Measurements from ENCODE around the gene TOGARAM1. TPM values are rescaled to one million over a fixed set of nuclear protein-coding genes. Genes with fewer than 3 reads are reported as not detected.

TOGARAM1 gene
- total and polyA plus RNA-seq, 2 donors (not counting 3 experiments of a cell fraction or from before 2014, with no cell fraction given): 4.2 to 13.8 TPM

- Histone ChIP-seq H3K27me3 (ENCODE audit: control insufficient read depth in 2 of 2, insufficient read depth in 2 of 2, low read length in 2 of 2) (peaks cover 14 to 15% of the 10 kb centered on the region in 2 experiments), H3K27ac (ENCODE audit: insufficient read depth, low read depth, low read length) (no peak overlapping the region), H3K36me3 (ENCODE audit: control insufficient read depth in 2 of 2, extremely low read depth in 1 of 2, insufficient read depth in 2 of 2, low read length in 2 of 2) (no peaks in the 10 kb centered on the region), H3K4me1 (ENCODE audit: control insufficient read depth, extremely low read depth, insufficient read depth, low read length) (no peaks in the 10 kb centered on the region), H4K20me1 (replicated peaks; ENCODE audit: control insufficient read depth, extremely low read depth, insufficient read depth, low read length) (no peaks in the 10 kb centered on the region), H3K4me3 (replicated peaks in 1 of 3; ENCODE audit: insufficient read depth in 1 of 3, low read depth in 1 of 3, low read length in 3 of 3) (no peak overlapping the region), H2AFZ (ENCODE audit: low read depth, low read length) (no peak overlapping the region), H3K9me1 (replicated peaks; ENCODE audit: control insufficient read depth, extremely low read depth, insufficient read depth, low read length) (no peaks in the 10 kb centered on the region), H3K4me2 (ENCODE audit: insufficient read depth, low read length) (no peak overlapping the region), H3K9ac (replicated peaks; ENCODE audit: extremely low read depth, insufficient read depth, low read length) (no peak overlapping the region), H3K9me3 (replicated peaks; ENCODE audit: control insufficient read depth, insufficient read depth, low read length) (no peaks in the 10 kb centered on the region), H3K79me2 (ENCODE audit: control insufficient read depth, insufficient read depth, low read length) (no peaks in the 10 kb centered on the region)
- intact Hi-C loops (cut with micrococcal nuclease) (loop anchor here (5.0 kb wide), 2 partner anchors 47 to 337 kb away; partner anchors contain the start of genes KLHL28, MIS18BP1 and TOGARAM1), dilution Hi-C loops (cut with MboI; ENCODE audit: extremely low pct_ligation_motif_present, low sequenced_read_pairs) (no loop called here)
- CTCF ChIA-PET: interaction anchor here (1.6 to 3.6 kb wide), 8 partner anchors 47 to 353 kb away, joined by 9 to 239 read pairs (median 15); partner anchors contain the start of genes FANCM, FKBP3, KLHL28 and MIS18BP1
- POLR2A ChIA-PET: no interaction called here
- no peak for DNase-seq (ENCODE audit: low read depth, low spot score)
- FAIRE-seq: no peak
- TF ChIP-seq POLR2AphosphoS5 (IDR thresholded peaks at IDR 0.05; ENCODE audit: insufficient read depth, low read depth, low read length) (no peak), POLR2A (IDR thresholded peaks at IDR 0.05; ENCODE audit: low read depth, low read length) (no peak), GATA2 (IDR thresholded peaks at IDR 0.05; ENCODE audit: insufficient read depth, insufficient read length, low read depth, low read length) (no peak), FOS (IDR thresholded peaks at IDR 0.05; ENCODE audit: borderline replicate concordance, insufficient read depth, low read length) (no peak)
- BruUV-seq (replicated peaks): no TSS peak
Measured at GRCh38 chr14:44914849-44915248, 47.1 kb upstream of the TOGARAM1 start.

GRCh38 chr14:44928793-44929192 is 33.2 kb upstream of the TOGARAM1 start:
- peaks cover 3% of the 10 kb centered on the region for H4K20me1 ChIP-seq (replicated peaks; ENCODE audit: control insufficient read depth, extremely low read depth, insufficient read depth, low read length)
- no peaks in the 10 kb centered on the region for H3K27me3 ChIP-seq (ENCODE audit: control insufficient read depth in 2 of 2, insufficient read depth in 2 of 2, low read length in 2 of 2)
- H3K9me3 ChIP-seq (replicated peaks; ENCODE audit: control insufficient read depth, insufficient read depth, low read length): no peaks in the 10 kb centered on the region
- no peak for TF ChIP-seq MAX (IDR thresholded peaks at IDR 0.05; ENCODE audit: insufficient read depth, insufficient read length)
- TF ChIP-seq POLR2AphosphoS5 (IDR thresholded peaks at IDR 0.05; ENCODE audit: insufficient read depth, low read depth, low read length): no peak
- TF ChIP-seq CTCF (IDR thresholded peaks at IDR 0.05; ENCODE audit: extremely low read depth in 1 of 2, insufficient read depth in 1 of 2, low read depth in 1 of 2, low read length in 2 of 2): no peak
- no peaks in the 10 kb centered on the region for H3K4me1 ChIP-seq (ENCODE audit: control insufficient read depth, extremely low read depth, insufficient read depth, low read length)
- FAIRE-seq: no peak
- H3K27ac ChIP-seq (ENCODE audit: insufficient read depth, low read depth, low read length): no peak overlapping the region
- no peak overlapping the region for H3K9ac ChIP-seq (replicated peaks; ENCODE audit: extremely low read depth, insufficient read depth, low read length)
- no peak for DNase-seq (ENCODE audit: low read depth, low spot score)
- no peaks in the 10 kb centered on the region for H3K79me2 ChIP-seq (ENCODE audit: control insufficient read depth, insufficient read depth, low read length)
- dilution Hi-C loops (cut with MboI; ENCODE audit: extremely low pct_ligation_motif_present, low sequenced_read_pairs) (no loop called here), intact Hi-C loops (cut with micrococcal nuclease) (no loop called here)
- H3K4me3 ChIP-seq (replicated peaks in 1 of 3; ENCODE audit: insufficient read depth in 1 of 3, low read depth in 1 of 3, low read length in 3 of 3): no peak overlapping the region
- no peak overlapping the region for H3K4me2 ChIP-seq (ENCODE audit: insufficient read depth, low read length)
- no peaks in the 10 kb centered on the region for H3K9me1 ChIP-seq (replicated peaks; ENCODE audit: control insufficient read depth, extremely low read depth, insufficient read depth, low read length)
- H3K36me3 ChIP-seq (ENCODE audit: control insufficient read depth in 2 of 2, extremely low read depth in 1 of 2, insufficient read depth in 2 of 2, low read length in 2 of 2): no peaks in the 10 kb centered on the region
- CTCF ChIA-PET: no interaction called here
- no peak overlapping the region for H2AFZ ChIP-seq (ENCODE audit: low read depth, low read length)
- BruUV-seq (replicated peaks): no TSS peak
- POLR2A ChIA-PET: no interaction called here

All from endothelial cell of umbilical vein (primary cell).